22Rv1 (cell line): ENCODE measurements around the gene POT1.

ENCODE experiments used
- ZFX ChIP-seq: fragments of 450-650 bp; IDR thresholded peaks from 2 replicates; pipeline ENCODE4 v1.6.1; 2017; ENCODE audit warnings: antibody characterized with exemption, borderline replicate concordance
- TF ChIP-seq, protein P1 (sequence below): fragments of 450-650 bp; IDR thresholded peaks from 2 replicates; pipeline ENCODE4 v1.5.1; 2017; ENCODE audit warnings: mild to moderate bottlenecking

DNA sequence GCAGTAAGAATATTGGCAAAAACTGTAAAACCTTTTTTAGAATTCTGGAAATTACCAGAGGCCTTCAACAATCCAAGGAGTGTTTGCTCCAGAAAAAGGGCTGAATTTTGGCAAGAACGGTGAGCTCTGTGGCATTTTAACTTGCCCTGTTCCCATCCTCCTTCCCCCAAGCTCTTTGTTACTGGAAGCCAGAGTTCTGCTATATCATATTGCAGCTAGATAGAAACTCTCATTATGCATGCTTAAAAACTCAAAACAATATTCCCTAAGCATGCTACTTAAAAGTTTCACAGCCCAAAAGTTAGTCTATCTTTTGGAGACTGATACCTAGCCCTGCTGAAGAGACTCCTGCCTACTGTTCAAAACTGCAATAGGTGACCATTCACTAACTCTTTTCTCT is 93.5 kb downstream of the POT1 start:
- TF ChIP-seq, protein P1, sequence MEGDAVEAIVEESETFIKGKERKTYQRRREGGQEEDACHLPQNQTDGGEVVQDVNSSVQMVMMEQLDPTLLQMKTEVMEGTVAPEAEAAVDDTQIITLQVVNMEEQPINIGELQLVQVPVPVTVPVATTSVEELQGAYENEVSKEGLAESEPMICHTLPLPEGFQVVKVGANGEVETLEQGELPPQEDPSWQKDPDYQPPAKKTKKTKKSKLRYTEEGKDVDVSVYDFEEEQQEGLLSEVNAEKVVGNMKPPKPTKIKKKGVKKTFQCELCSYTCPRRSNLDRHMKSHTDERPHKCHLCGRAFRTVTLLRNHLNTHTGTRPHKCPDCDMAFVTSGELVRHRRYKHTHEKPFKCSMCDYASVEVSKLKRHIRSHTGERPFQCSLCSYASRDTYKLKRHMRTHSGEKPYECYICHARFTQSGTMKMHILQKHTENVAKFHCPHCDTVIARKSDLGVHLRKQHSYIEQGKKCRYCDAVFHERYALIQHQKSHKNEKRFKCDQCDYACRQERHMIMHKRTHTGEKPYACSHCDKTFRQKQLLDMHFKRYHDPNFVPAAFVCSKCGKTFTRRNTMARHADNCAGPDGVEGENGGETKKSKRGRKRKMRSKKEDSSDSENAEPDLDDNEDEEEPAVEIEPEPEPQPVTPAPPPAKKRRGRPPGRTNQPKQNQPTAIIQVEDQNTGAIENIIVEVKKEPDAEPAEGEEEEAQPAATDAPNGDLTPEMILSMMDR = no peak
- no peak for TF ChIP-seq ZFX
